IMR-90 (cell line): ENCODE measurements around the gene TSPAN17. TPM values are rescaled to one million over a fixed set of nuclear protein-coding genes. Genes with fewer than 3 reads are reported as not detected.

Source experiments
- ATAC-seq: fragments of 200-7000 bp; cut with Tn5 transposase; 2 replicates; pipeline ENCODE4 v1.9.1; 2020; ENCODE audit warnings: low read depth, mild to moderate bottlenecking, moderate library complexity
- BruUV-seq: library from RNA; stranded (reverse); fragments of 400-500 nt; replicated peaks from 2 replicates; lab custom pipeline; 2021; lab: Mats Ljungman, UMichigan
- CTCF ChIA-PET: fragments of 300-600 bp; formaldehyde crosslinking; extraction: SDS; loops from one replicate; lab custom pipeline; 2021; ENCODE audit warnings: antibody characterized with exemption; lab: Yijun Ruan, JAX
- POLR2A ChIA-PET: fragments of 300-600 bp; sonication (Branson Sonifier 250); formaldehyde crosslinking; loops from one replicate; lab custom pipeline; 2022; ENCODE audit warnings: antibody characterized with exemption; ENCODE audit not compliant: unreplicated experiment; lab: Charles Lee
- DNase-seq: peaks from one replicate; pipeline ENCODE4 v3.0.0; 2013
- H2AFZ ChIP-seq: replicated peaks from 2 replicates; pipeline ENCODE3; 2013; ENCODE audit warnings: low read length, mild to moderate bottlenecking; ENCODE audit not compliant: poor library complexity
- H2AK5ac ChIP-seq: 2 replicates; pipeline ENCODE4 v1.6.1; 2013; ENCODE audit warnings: low read depth, low read length, inconsistent platforms
- H2AK9ac ChIP-seq: replicated peaks from 2 replicates; pipeline ENCODE3; 2013; ENCODE audit warnings: mild to moderate bottlenecking, low read depth, low read length, moderate library complexity; ENCODE audit not compliant: poor library complexity
- H2BK120ac ChIP-seq: 2 replicates; pipeline ENCODE4 v1.6.1; 2013; ENCODE audit warnings: low read depth, low read length, inconsistent platforms
- H2BK15ac ChIP-seq: 3 replicates; pipeline ENCODE4 v1.6.1; 2013; ENCODE audit warnings: low read depth, low read length, inconsistent platforms
- H2BK20ac ChIP-seq: 2 replicates; pipeline ENCODE4 v1.6.1; 2013; ENCODE audit warnings: low read depth, mild to moderate bottlenecking, inconsistent platforms, low read length, moderate library complexity
- H2BK5ac ChIP-seq: 2 replicates; pipeline ENCODE4 v1.6.1; 2013; ENCODE audit warnings: mild to moderate bottlenecking, low read depth, low read length, inconsistent platforms; ENCODE audit not compliant: poor library complexity, severe bottlenecking
- H3K14ac ChIP-seq: replicated peaks from 2 replicates; pipeline ENCODE4 v1.6.1; 2013; ENCODE audit warnings: low read depth, low read length, inconsistent platforms
- H3K18ac ChIP-seq: 2 replicates; pipeline ENCODE4 v1.6.1; 2013; ENCODE audit warnings: low read depth, low read length, control low read depth
- H3K23ac ChIP-seq: 2 replicates; pipeline ENCODE4 v1.6.1; 2013; ENCODE audit warnings: low read depth, low read length, inconsistent platforms
- H3K27ac ChIP-seq: 2 replicates; pipeline ENCODE4 v1.5.1; 2013; ENCODE audit warnings: mild to moderate bottlenecking, control low read depth, low read length; ENCODE audit not compliant: insufficient read depth
- H3K27me3 ChIP-seq: 2 replicates; pipeline ENCODE4 v1.6.1; 2013; ENCODE audit warnings: low read length; ENCODE audit not compliant: control insufficient read depth, insufficient read depth
- H3K36me3 ChIP-seq: 2 replicates; pipeline ENCODE4 v1.6.1; 2013; ENCODE audit warnings: low read length, mixed read lengths; ENCODE audit not compliant: control insufficient read depth, insufficient read depth
- H3K4ac ChIP-seq: 2 replicates; pipeline ENCODE4 v1.6.1; 2013; ENCODE audit warnings: low read depth, low read length, inconsistent platforms
- H3K4me1 ChIP-seq: 2 replicates; pipeline ENCODE4 v1.6.1; 2013; ENCODE audit warnings: low read length, mixed read lengths; ENCODE audit not compliant: control insufficient read depth, insufficient read depth
- H3K4me2 ChIP-seq: 2 replicates; pipeline ENCODE4 v1.6.1; 2013; ENCODE audit warnings: low read depth, mild to moderate bottlenecking, control low read depth, low read length, moderate library complexity
- H3K4me3 ChIP-seq: 2 replicates; pipeline ENCODE4 v1.5.1; 2013; ENCODE audit warnings: low read depth, mild to moderate bottlenecking, control low read depth, low read length, moderate library complexity; ENCODE audit not compliant: insufficient read depth
- H3K56ac ChIP-seq: 2 replicates; pipeline ENCODE4 v1.6.1; 2013; ENCODE audit warnings: low read length, inconsistent platforms; ENCODE audit not compliant: insufficient read depth; ENCODE audit errors: extremely low read depth
- H3K79me1 ChIP-seq, 2 experiments: 2 replicates each; pipeline ENCODE4 v1.6.1; 2013; ENCODE audit warnings: low read length in 2 of 2, inconsistent platforms in 1 of 2, low read depth in 1 of 2
- H3K9ac ChIP-seq: 2 replicates; pipeline ENCODE4 v1.6.1; 2013; ENCODE audit warnings: low read depth, low read length, control low read depth
- H3K9me1 ChIP-seq: 2 replicates; pipeline ENCODE4 v1.6.1; 2013; ENCODE audit warnings: low read length, inconsistent platforms; ENCODE audit not compliant: insufficient read depth
- H3K9me3 ChIP-seq: 2 replicates; pipeline ENCODE4 v1.6.1; 2013; ENCODE audit warnings: low read length; ENCODE audit not compliant: control insufficient read depth, insufficient read depth
- H4K20me1 ChIP-seq: 2 replicates; pipeline ENCODE4 v1.6.1; 2013; ENCODE audit warnings: low read length, inconsistent platforms; ENCODE audit not compliant: insufficient read depth
- H4K5ac ChIP-seq: 2 replicates; pipeline ENCODE4 v1.6.1; 2013; ENCODE audit warnings: mild to moderate bottlenecking, low read depth, low read length, control low read depth
- H4K8ac ChIP-seq, 2 experiments: 2 replicates each; pipeline ENCODE4 v1.6.1; 2013; ENCODE audit warnings: low read depth in 2 of 2, low read length in 2 of 2, control low read depth in 1 of 2, inconsistent platforms in 1 of 2
- H4K91ac ChIP-seq: 2 replicates; pipeline ENCODE4 v1.6.1; 2013; ENCODE audit warnings: low read depth, low read length, inconsistent platforms; ENCODE audit not compliant: insufficient read depth
- CEBPB ChIP-seq: IDR thresholded peaks from 2 replicates; pipeline ENCODE4 v1.6.1; 2012; ENCODE audit warnings: low read depth, low read length, improper control_type of control experiment
- MAFK ChIP-seq: IDR thresholded peaks from 2 replicates; pipeline ENCODE4 v1.6.1; 2012; ENCODE audit warnings: low read depth, low read length, improper control_type of control experiment
- NFE2L2 ChIP-seq: fragments of 150-350 bp; IDR thresholded peaks from 2 replicates; pipeline ENCODE4 v1.6.1; 2016; ENCODE audit warnings: low read depth, mild to moderate bottlenecking, low read length
- RAD21 ChIP-seq: IDR thresholded peaks from 2 replicates; pipeline ENCODE4 v1.6.1; 2012; ENCODE audit warnings: low read length, improper control_type of control experiment
- WGBS, 2 experiments: methylation state at CpG; one replicate each; pipeline versions ENCODE4 v1.1.5 to v1.1.7; 2013; ENCODE audit warnings: missing lambda C conversion rate in 2 of 2; ENCODE audit not compliant: insufficient read length in 1 of 2; ENCODE audit errors: extremely low coverage in 2 of 2; 5-methylcytosine and 5-hydroxymethylcytosine counted together
- dilution Hi-C: fragments of 300-500 bp; cut with HindIII; formaldehyde crosslinking; loops from one replicate; pipeline ENCODE4 v1.14.3; 2018; ENCODE audit warnings: low sequenced_read_pairs; ENCODE audit not compliant: unreplicated experiment
- in situ Hi-C: fragments of 300-500 bp; cut with MboI; formaldehyde crosslinking; loops from 3 replicates; pipeline ENCODE4 v1.14.3; 2019; ENCODE audit warnings: low sequenced_read_pairs, inconsistent platforms, mixed read lengths
- intact Hi-C: fragments of 100-400 bp; cut with micrococcal nuclease; formaldehyde crosslinking; loops from 2 replicates; pipeline ENCODE4 v1.10.0; 2022
- polyA plus RNA-seq, 3 experiments: library from polyadenylated mRNA; depleted of rRNA; stranded (reverse); fragments of >200 nt; gene quantifications; 2 replicates each; pipeline ENCODE4 v1.2.3, GENCODE V29; 2012; ENCODE audit warnings: low replicate concordance in 1 of 3
- total RNA-seq: library from RNA; depleted of rRNA; stranded (reverse); fragments of >200 nt; gene quantifications from 2 replicates; pipeline ENCODE4 v1.2.3, GENCODE V29; 2012

TSPAN17 gene
- total and polyA plus RNA-seq, 2 of the 4 experiments (the other 2 are of a cell fraction) = 34.2 to 41.6 TPM

GRCh38 chr5:176650354-176650884 lies 3.1 kb downstream of the TSPAN17 start:
- 72% methylated on average over 4 of the region's 8 CpGs; no CpG with 5 or more reads in 1 of the 2 experiments for WGBS, 2 experiments
- intact Hi-C loops = no loop called here

More at GRCh38 chr5:176650354-176650884, 3.1 kb downstream of the TSPAN17 start:
- no peak overlapping the region for H3K23ac ChIP-seq
- DNase-seq = no peak
- in situ Hi-C loops (no loop called here), dilution Hi-C loops (no loop called here)
- TF ChIP-seq NFE2L2 (no peak), CEBPB (no peak), MAFK (no peak), RAD21 (no peak)
- H2AK5ac ChIP-seq = no peak overlapping the region
- CTCF ChIA-PET = no interaction called here
- H4K8ac ChIP-seq = no peak overlapping the region
- 0 out of 2 replicates have a peak overlapping the region, but pooled peaks have one; percentile 11 for H3K56ac ChIP-seq
- H2AFZ ChIP-seq = no peak overlapping the region
- ATAC-seq = no peak
- no peaks in the 10 kb centered on the region for H3K27me3 ChIP-seq
- no peak overlapping the region for H3K9ac ChIP-seq
- H2BK15ac ChIP-seq = no peak overlapping the region
- H3K9me1 ChIP-seq = peaks cover 13% of the 10 kb centered on the region; the same call in 1 of the 2 replicates
- H2BK20ac ChIP-seq = no peak overlapping the region
- no peak overlapping the region for H3K27ac ChIP-seq
- H3K9me3 ChIP-seq = no peaks in the 10 kb centered on the region
- H2BK120ac ChIP-seq = no peak overlapping the region
- H3K79me1 ChIP-seq = peaks cover 4 to 42% of the 10 kb centered on the region in 2 experiments
- peaks cover 39% of the 10 kb centered on the region for H4K20me1 ChIP-seq
- H2BK5ac ChIP-seq = no peak overlapping the region
- BruUV-seq = no TSS peak
- no peak overlapping the region for H4K5ac ChIP-seq
- H3K4me1 ChIP-seq = peaks cover 12% of the 10 kb centered on the region; the same call in 1 of the 2 replicates
- POLR2A ChIA-PET = no interaction called here
- H4K91ac ChIP-seq = no peak overlapping the region
- no peak overlapping the region for H3K4me2 ChIP-seq
- no peak overlapping the region for H2AK9ac ChIP-seq
- no peak overlapping the region for H3K4ac ChIP-seq
- H3K36me3 ChIP-seq = peaks cover 10% of the 10 kb centered on the region; the same call in 1 of the 2 replicates
- no peak overlapping the region for H3K4me3 ChIP-seq
- no peak overlapping the region for H3K18ac ChIP-seq
- H3K14ac ChIP-seq = no peak overlapping the region
